Activated T-cell treated with anti-CD3 and anti-CD28 coated beads for 48 hours (primary cell): ENCODE measurements around the gene FGF2.

Experiments
- DNase-seq: peaks from one replicate; pipeline ENCODE4 v3.0.0-alpha.2; 2020; ENCODE audit warnings: low read depth

FGF2 gene

DNA sequence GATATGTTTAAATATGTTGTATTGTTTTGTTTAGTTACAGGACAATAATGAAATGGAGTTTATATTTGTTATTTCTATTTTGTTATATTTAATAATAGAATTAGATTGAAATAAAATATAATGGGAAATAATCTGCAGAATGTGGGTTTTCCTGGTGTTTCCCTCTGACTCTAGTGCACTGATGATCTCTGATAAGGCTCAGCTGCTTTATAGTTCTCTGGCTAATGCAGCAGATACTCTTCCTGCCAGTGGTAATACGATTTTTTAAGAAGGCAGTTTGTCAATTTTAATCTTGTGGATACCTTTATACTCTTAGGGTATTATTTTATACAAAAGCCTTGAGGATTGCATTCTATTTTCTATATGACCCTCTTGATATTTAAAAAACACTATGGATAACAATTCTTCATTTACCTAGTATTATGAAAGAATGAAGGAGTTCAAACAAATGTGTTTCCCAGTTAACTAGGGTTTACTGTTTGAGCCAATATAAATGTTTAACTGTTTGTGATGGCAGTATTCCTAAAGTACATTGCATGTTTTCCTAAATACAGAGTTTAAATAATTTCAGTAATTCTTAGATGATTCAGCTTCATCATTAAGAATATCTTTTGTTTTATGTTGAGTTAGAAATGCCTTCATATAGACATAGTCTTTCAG is 68.8 kb downstream of the FGF2 start:
- DNase-seq = no peak

DNA sequence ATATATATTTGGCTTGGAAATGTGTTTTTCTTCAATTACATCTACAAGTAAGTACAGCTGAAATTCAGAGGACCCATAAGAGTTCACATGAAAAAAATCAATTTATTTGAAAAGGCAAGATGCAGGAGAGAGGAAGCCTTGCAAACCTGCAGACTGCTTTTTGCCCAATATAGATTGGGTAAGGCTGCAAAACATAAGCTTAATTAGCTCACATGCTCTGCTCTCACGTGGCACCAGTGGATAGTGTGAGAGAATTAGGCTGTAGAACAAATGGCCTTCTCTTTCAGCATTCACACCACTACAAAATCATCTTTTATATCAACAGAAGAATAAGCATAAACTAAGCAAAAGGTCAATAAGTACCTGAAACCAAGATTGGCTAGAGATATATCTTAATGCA is 69.6 kb downstream of the FGF2 start:
- no peak for DNase-seq

DNA sequence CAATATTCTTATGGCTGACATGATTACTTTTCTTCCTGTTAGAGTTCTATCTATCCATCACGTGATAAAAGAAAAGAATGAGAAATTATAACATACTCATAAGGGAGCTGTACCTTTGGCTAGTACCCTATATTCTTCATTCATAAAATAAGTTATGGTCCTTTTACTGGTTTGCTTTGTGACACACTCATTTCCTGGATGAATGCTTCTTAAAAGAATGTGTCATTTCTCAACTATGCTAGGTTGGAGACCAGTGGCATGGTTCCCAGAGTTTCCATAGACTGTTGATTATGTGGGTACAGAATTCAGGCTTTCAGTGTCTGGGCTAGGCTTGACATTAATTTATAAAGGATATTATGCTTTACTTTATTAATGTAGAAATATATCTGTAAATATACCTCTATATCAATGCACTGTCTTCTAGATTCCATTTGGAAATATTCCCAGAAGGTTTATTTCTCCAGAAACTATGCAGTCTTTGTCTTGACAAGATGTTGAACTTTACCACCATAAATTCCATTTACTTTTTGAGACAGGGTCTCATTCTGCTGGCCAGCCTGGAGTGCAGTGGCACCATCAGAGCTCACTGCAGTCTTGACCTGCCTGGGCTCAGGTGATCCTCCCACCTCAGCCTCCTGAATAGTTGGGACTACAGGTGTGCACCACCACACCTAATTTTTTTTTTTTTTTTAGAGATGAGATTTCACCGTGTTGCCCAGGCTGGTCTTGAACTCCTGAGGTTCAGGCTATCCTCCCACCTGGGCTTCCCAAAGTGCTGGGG is 71.9 kb downstream of the FGF2 start:
- DNase-seq = no peak

DNA sequence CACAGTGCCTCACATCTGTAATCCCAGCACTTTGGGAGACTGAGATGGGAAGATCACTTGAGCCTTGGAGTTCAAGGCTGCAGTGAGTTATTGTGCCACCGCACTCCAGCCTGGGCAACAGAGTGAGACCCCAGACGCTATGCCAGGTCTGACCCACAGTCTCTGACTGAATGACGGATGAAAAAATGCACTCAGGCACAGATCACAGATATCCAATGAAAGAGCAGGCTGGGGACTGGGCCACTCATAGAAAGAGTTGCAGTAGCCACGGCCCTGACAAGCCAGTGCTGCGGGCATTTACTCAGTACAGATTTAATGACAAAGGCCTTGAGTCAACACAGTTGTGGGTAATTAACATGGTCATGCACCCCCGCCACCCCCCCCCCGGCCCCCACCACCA is 73.1 kb downstream of the FGF2 start:
- DNase-seq = no peak

DNA sequence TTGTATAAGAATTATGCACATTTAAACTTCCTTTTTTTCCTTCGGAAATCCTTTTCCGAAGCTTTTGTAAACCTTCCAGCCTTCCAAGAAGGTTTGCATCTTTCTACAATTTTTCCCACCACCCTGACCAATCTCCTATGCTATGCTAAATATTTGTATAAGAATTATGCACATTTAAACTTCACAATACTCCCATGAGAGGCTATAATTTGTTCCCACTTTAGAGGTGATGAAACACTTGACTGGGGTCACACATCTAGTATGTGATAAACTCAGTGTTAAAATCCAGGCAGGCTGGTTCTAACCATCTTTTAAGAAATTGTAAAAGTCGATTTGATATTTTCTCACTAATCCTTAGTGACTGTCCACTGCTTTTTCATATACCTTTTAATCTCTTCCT is 73.7 kb downstream of the FGF2 start:
- DNase-seq = no peak

DNA sequence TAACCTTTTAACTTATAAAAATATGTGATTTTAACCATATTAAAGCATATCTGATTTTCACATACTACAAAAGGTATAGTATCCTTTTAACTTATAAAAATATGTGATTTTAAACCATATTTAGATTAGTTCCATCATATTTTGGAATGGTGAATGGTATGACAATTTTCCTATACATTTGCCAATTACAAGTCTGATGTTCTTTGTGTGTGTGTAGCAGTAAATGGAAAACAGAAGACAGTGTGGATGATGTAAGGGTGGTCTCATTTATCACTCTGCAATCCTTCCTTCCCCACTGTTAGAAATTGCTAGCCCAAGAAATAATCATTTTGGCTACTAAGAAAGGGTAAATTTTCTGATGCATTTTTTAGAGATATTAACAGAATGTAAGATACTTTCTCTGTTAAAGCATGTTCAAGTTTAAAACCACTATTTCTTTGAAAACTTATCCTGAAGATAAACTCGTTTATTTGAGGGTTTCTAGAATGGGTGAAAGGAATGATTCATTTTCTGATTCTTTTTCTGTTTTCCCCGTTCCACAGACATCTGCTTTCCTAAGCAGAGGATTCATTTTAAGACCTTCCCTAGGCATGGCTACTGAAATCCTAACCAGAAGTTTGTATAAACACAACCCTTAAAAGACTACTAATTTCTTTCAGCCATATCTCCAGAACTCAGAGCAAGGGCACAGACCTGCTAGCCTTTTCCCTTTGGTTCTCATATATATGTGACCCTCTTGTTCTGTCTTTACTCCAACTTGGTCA is 74.8 kb downstream of the FGF2 start:
- DNase-seq = no peak

DNA sequence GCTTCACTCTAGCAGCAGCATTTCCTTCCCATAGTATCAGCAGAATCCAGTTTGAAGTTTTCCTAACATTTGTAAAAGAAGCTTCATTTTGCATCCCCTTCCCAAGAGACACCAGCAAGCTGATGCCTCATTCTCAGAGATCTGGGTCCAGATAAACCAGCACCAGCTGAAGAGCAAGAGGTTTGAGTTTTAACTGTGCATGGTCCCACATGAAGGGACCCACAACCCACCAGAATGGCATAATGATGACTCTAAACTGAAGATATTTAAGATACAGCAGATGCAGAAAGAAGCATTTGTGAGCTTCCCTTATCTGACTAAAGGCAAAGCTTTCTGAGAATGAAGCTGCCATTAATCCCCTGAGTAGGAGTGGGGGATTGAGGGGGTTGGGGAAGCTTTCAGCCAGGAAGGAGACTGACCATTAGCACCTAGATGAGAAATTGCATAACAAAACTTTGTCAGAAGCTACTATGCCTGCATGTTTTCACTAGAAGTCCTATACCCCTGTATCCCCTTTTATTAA is 77.2 kb downstream of the FGF2 start:
- no peak for DNase-seq

DNA sequence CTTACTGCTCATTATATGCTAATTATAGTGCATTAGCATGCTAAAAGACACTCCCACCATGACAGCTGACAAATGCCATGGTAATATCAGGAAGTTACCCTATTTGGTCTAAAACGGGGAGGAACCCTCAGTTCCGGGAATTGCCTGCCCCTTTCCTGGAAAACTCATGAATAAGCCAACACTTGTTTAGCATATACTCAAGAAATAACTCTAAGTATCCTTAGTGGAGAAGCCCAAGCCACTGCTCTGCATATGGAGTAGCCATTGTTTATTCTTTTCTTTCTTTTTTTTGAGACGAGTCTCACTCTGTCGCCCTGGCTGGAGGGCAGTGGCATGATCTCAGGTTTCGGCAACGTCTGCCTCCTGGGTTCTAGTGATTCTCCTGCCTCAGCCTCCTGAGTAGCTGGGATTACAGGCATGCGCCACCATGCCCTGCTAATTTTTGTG is 80.3 kb downstream of the FGF2 start:
- DNase-seq = no peak

DNA sequence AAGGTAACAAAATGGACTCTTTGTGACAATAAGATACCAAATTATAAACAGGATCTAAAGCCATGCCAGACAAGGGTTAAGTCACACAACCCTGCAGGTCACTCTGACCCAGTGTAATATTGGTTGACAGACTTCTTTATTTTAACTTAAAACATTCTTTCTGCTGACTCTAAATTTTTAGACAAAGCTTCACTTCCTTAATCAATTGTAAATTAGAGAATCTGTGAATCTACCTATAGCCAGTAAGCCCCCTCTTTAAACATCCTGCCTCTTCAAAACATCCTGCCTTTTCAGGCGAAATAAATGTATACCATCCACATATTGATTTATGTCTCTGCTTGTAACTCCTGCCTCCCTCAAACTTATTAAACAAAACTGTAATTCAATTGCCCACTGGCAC is 81.6 kb downstream of the FGF2 start:
- no peak for DNase-seq

DNA sequence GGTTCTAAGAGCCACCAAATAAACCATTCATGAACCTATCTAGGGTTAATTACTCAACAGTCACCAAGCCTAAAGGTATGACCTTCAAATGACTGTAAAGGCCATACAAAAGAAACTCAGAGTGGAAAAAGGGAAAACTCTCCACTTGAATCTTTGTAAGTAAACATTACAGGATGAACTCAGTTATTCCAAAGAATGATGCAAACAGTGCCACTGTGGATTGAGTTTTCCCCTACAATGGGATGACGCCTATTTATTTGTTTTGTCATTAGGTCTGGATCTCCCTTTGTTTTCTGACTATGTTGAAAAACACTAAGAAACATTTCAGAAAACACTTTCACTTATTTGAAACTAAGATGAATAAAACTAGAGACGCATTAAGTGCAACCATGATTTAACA is 83.1 kb downstream of the FGF2 start:
- no peak for DNase-seq

DNA sequence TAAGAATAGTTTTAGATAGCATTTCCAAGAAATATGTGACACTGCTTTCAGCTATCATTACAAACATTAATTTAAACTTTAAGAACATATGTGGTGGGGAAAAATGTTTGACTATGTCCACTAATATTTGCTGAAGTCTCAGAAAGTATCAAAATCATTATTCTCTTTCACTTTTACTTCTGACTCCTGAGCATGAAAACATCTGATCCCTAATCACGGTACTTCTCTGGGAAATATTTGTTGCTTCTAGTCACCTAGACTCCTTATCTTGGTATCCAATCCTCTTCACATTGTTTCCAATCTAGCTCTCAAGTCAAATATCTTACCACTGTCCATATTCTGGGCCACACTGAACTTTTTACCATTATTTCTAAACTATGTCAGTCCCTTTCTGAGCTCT is 85.0 kb downstream of the FGF2 start:
- no peak for DNase-seq

DNA sequence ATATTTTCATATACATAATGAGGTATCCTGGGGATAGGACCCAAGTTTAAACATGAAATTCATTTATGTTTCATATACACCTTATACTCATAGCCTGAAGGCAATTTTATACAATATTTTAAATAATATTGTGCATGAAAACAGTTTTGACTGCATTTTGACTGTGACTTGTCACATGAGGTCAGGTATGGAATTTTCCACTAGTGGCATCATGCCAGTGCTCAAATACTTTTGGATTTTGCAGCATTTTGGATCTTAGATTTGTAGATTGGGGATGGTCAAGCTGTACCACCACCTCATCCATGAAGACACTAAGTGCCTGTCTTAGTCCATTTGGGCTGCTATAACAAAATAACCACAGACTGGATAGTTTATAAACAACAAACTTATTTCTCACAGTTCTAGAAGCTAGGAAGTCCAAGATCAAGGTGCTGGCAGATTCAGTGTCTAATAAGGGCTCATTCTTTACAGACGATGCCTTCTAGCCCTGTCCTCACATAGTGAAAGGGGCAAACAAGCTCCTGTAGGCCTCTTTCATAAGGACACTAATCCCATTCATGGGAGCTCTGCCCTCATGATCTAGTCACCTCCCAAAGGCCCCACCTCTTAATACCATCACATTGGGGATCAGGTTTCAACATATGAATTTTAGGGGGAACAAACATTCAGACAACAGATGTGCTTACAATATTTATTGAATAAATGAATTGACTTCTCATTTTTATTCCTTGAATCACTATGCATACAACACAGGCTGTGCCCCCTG is 86.4 kb downstream of the FGF2 start:
- DNase-seq = no peak

DNA sequence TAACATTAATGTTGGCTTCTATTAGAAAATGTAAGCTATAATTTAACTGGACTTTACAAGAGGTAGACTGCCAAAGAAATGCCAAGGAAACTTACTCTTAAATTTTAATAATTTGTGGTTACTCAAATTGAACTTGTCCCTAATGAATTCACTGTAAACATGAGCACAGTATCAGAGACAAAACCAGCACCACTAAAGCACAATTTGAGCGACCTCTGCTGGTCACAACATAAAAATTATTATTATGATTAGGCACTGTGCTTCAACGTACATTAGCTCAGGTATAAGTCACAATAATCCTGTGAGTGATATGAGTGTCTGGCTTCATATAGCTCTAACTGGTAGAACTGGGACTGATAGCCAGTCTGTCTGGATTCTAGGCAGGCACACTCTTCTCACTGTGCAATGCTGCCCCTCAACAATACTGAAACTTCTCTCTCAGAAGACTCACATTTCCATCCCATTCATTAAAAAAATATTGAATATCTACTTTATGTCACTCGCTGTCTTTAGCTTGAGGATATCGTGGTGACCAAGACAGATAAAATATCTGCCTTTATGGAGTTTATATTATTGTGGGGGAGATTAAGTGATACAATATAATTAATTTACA is 87.8 kb downstream of the FGF2 start:
- DNase-seq = no peak

DNA sequence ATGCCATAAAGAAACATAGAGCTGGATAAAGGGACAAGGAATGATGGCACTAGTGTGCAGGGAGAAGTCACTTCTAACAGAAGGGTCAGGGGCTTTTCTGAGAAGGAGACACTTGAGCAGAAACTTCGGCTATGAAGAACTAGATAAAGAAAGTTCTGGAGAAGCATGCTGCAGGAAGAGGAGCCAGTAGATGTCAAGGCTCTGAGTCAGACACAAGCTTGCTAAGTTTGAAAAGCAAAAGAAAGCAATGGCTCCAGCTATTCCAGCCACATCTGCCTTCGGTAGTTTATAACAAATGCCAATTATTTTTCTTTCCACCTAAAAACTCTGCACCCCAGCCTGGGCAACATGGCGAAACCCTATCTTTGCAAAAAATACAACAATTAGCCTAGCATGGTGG is 88.3 kb downstream of the FGF2 start:
- DNase-seq = no peak

DNA sequence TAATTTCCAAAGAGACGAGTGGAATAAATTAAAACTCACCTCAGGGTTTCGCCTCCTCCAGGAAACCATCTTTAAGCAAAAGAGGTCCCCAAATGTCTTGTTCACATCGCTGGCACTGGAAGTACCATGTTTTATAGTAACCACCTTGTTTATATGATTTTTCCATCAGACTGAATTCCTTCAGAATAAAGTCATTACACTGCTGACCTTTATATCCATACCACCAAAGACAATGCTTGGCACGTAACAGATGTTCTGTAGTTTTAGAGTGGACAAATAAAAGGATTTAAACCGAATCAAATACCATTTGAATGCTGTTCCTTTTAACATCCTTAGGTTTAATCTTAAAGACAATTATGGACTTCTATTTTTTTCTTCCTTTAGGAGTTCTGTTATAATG is 91.1 kb downstream of the FGF2 start:
- DNase-seq = no peak

DNA sequence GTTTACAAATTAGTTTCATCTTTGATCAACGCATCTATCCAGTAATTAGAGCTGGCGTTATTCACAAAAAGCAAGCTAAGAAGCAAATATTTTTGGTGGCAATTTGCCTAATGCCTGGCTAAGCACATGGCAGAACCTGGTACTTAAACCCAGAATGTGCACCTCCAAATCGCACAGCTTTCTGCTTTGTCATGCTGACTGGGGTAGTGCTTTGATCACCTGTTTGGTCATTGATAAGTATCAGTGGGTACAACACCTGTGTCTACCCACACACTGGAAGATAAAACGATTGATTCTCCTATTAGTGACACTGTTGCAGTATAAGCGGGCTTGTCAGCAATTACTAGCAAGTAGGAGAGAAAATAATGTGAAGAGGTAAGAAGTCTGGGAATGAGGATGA is 93.8 kb downstream of the FGF2 start:
- DNase-seq = no peak

DNA sequence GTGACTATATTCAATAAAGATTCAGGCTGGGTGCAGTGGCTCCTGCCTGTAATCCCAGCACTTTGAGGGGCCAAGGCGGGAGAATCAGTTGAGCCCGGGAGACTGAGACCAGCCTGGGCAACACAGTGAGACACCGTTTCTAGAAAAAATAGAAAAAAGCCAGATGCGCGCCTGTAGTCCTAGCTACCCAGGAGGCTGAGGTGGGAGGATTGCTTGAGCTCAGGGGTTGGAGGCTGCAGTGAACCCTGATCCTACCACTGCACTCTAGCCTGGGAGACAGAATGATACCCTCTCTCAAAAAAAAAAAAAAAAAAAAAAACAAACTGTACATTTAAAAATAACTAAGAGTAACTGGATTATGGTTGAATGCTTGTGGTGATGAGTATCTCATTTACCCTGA is 94.7 kb downstream of the FGF2 start:
- DNase-seq = no peak

DNA sequence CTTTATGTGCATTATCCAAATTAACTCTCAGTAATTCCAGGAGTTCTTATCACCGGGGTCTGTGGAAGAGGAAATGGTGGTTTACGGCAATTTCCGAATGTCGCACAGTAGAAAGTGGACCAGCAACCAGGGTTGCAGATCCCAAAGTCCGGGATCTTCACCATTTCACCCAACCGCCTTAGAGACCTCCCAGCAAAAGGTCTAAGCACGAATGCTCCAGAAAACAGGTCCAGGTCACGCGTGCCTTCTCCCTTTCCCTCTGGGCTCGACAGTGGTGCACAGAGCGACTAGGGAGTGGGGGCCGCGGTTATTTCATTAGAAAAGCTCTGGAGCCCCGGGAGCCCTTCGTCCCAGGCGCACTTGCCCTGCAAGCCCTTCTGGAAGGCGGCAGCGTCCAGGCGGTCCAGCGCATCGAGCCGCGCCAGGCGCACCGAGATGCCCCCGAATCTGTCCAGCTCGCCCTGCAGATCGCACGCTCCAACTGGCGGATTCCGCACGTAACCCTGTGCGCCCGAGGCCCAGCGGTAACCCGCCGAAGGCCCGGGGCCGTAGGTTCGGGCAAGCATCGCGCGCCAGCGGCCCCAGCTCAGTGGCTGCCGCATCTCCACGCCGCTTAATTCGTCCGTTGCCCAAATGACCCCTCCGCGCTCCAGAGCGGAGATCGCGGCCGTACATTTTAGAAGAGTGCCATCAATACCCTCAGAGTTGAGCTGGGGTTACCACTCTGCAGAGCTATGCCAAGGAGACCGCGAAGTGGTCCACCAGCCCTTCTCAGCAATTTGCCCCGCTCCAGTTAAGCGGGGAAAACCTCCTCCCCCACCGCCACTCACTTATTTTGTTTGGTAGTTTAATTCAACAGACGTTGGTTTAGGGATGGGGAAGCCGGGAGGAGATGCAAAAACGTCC is 95.6 kb downstream of the FGF2 start, which contains the start of gene NUDT6:
TSS of gene NUDT6 (minus strand) at position 627 of the 906 bp plus-strand sequence. CDS start at position 602, 25 bp downstream.
- peak; percentile 38 for DNase-seq

DNA sequence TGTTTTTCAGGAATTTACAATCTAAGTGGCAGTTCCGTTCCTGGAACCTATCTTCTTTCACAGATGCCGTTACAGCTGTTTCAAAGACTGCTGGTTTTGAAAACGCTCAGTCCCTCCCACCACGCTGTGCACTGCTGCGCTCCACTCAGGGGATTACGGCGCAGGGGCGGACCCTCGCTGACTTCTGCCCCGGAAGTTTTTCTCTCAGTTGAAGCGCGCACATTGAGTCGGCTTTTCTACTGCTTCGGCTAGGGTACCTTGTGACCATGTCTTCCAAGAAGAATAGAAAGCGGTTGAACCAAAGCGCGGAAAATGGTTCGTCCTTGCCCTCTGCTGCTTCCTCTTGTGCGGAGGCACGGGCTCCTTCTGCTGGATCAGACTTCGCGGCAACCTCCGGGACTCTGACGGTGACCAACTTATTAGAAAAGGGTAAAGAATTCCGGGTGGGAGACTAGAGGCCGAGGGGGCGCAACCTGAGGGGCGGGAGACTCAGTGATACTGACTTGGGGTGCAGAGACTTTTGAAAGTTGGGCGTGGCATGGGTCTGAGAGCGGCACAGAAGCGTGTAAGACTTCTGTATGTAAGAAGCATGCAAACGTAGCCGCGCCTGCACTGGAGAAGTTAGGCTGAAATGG is 96.4 kb downstream of the FGF2 start:
- peak; percentile 78 for DNase-seq

DNA sequence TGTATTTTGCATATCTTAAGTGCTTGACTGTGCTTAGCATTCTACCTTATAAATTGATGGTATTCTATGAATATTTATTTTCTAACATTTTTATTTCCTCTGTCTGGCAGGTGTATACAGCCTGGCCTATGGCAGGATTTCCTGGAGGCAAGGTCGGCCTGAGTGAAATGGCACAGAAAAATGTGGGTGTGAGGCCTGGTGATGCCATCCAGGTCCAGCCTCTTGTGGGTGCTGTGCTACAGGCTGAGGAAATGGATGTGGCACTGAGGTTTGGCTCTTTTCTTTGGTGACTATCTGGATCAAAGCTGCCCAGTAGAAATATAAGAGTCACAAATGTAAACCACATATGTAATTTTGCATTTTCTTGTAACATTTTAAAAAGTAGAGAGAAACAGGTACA is 102.3 kb downstream of the FGF2 start:
- no peak for DNase-seq
